ENCODE results near the gene IGFLR1. TPM values are rescaled to one million over a fixed set of nuclear protein-coding genes. Genes with fewer than 3 reads are reported as not detected.
A peak's percentile ranks its signal among the peaks of the same experiment; 100 is the strongest.

The IGFLR1 gene
- total and polyA plus RNA-seq, 9 of the 15 experiments (the other 6 are each of a cell fraction or from before 2014, with no cell fraction given): 1.0 to 14.3 (median 4.6) TPM

DNA sequence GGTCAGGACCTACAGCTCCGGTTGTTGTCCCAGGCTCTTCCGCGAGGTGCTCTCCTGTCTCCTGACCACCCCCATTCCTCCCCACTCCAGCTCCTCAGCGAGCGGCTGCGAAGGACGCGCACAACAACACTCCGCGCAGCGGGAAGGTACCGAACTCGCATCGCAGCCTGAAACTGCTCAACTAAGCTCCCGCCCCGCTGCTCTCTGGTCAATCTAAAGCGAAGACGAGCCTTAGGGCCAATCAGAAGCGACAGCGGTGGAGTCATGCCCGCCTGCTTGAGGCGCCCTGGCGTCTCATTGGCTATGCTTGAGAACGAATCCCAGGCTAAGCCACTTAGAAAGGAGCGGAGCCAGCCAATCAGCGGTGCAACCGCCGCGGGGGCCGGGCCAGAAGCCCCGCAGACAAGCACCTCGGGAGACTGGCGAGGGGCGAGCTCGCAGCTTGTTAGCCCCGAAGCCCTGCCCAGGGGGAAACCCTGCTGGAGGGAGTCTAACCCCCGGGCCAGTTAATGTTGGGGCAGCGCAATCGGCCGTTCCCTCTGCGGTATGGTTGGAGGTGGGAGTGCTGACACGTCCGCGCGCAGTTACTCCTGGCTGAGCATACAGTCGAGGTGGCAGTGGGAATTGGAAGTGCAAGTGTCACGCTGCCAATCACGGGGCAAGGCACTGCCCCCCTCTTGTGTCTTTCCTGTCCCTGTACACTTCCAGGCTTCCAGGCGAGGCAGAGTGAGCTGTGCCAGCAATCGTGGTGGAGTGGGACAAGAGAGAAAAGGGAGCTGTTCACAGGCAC, 39.8 kb downstream of the IGFLR1 start (continued):
- TF ChIP-seq, protein P1, sequence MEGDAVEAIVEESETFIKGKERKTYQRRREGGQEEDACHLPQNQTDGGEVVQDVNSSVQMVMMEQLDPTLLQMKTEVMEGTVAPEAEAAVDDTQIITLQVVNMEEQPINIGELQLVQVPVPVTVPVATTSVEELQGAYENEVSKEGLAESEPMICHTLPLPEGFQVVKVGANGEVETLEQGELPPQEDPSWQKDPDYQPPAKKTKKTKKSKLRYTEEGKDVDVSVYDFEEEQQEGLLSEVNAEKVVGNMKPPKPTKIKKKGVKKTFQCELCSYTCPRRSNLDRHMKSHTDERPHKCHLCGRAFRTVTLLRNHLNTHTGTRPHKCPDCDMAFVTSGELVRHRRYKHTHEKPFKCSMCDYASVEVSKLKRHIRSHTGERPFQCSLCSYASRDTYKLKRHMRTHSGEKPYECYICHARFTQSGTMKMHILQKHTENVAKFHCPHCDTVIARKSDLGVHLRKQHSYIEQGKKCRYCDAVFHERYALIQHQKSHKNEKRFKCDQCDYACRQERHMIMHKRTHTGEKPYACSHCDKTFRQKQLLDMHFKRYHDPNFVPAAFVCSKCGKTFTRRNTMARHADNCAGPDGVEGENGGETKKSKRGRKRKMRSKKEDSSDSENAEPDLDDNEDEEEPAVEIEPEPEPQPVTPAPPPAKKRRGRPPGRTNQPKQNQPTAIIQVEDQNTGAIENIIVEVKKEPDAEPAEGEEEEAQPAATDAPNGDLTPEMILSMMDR (IDR thresholded peaks at IDR 0.05 in 2 of 3, conservative IDR thresholded peaks at IDR 0.05 in 1 of 3; ENCODE audit: insufficient read depth in 2 of 3, low read depth in 1 of 3, low read length in 3 of 3): no peak
- TF ChIP-seq CSDE1 (IDR thresholded peaks at IDR 0.05) (no peak), NCOA4 (IDR thresholded peaks at IDR 0.05; ENCODE audit: partially characterized antibody) (no peak), HDAC8 (tag; IDR thresholded peaks at IDR 0.05) (no peak), ZNF121 (CRISPR knock-in tag; conservative IDR thresholded peaks at IDR 0.05) (no peak), LCOR (CRISPR knock-in tag; IDR thresholded peaks at IDR 0.05) (no peak), CEBPG (CRISPR knock-in tag; IDR thresholded peaks at IDR 0.05) (no peak), CEBPG (tag; conservative IDR thresholded peaks at IDR 0.05 in 1 of 2, IDR thresholded peaks at IDR 0.05 in 1 of 2) (no peak), XRCC5 (IDR thresholded peaks at IDR 0.05; ENCODE audit: low read depth, low read length) (no peak), DMBX1 (CRISPR knock-in tag; IDR thresholded peaks at IDR 0.05; ENCODE audit: borderline replicate concordance) (no peak), STAG1 (CRISPR knock-in tag; IDR thresholded peaks at IDR 0.05; ENCODE audit: borderline replicate concordance) (no peak), MTA1 (IDR thresholded peaks at IDR 0.05; ENCODE audit: borderline replicate concordance) (no peak), POLR2G (IDR thresholded peaks at IDR 0.05; ENCODE audit: low read depth, low read length) (peak; percentile 71), RAD21 (CRISPR knock-in tag; conservative IDR thresholded peaks at IDR 0.05 in 1 of 2, IDR thresholded peaks at IDR 0.05 in 1 of 2) (no peak), ZNF668 (CRISPR knock-in tag; IDR thresholded peaks at IDR 0.05) (no peak), ZBTB7A (IDR thresholded peaks at IDR 0.05; ENCODE audit: borderline replicate concordance, control insufficient read depth, low read depth, low read length) (peak; percentile 16; the same call in 1 of the 2 replicates)
- TF ChIP-seq, protein P2, sequence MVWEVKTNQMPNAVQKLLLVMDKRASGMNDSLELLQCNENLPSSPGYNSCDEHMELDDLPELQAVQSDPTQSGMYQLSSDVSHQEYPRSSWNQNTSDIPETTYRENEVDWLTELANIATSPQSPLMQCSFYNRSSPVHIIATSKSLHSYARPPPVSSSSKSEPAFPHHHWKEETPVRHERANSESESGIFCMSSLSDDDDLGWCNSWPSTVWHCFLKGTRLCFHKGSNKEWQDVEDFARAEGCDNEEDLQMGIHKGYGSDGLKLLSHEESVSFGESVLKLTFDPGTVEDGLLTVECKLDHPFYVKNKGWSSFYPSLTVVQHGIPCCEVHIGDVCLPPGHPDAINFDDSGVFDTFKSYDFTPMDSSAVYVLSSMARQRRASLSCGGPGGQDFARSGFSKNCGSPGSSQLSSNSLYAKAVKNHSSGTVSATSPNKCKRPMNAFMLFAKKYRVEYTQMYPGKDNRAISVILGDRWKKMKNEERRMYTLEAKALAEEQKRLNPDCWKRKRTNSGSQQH (CRISPR knock-in tag; IDR thresholded peaks at IDR 0.05): no peak
- TF ChIP-seq, protein P3, sequence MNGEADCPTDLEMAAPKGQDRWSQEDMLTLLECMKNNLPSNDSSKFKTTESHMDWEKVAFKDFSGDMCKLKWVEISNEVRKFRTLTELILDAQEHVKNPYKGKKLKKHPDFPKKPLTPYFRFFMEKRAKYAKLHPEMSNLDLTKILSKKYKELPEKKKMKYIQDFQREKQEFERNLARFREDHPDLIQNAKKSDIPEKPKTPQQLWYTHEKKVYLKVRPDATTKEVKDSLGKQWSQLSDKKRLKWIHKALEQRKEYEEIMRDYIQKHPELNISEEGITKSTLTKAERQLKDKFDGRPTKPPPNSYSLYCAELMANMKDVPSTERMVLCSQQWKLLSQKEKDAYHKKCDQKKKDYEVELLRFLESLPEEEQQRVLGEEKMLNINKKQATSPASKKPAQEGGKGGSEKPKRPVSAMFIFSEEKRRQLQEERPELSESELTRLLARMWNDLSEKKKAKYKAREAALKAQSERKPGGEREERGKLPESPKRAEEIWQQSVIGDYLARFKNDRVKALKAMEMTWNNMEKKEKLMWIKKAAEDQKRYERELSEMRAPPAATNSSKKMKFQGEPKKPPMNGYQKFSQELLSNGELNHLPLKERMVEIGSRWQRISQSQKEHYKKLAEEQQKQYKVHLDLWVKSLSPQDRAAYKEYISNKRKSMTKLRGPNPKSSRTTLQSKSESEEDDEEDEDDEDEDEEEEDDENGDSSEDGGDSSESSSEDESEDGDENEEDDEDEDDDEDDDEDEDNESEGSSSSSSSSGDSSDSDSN (IDR thresholded peaks at IDR 0.05; ENCODE audit: borderline replicate concordance in 1 of 2, low read depth in 2 of 2, low read length in 2 of 2): no peak
